Activated CD4-positive, alpha-beta T cell treated with anti-CD3 and anti-CD28 coated beads, Interleukin-2, amount 10 ng/mL, durations not matched to agents 7 days and 5 days (primary cell): ENCODE results near the gene MAGEA9B. TPM values are rescaled to one million over a fixed set of nuclear protein-coding genes. Genes with fewer than 3 reads are reported as not detected.
"Not testable (repeated sequence)": the region's sequence is repeated elsewhere in the genome, so short reads cannot be mapped to it uniquely, and the experiment has no call there.

ENCODE experiments used
- CTCF ChIA-PET: fragments of 350-600 bp; sonication (Branson Sonifier 250); formaldehyde crosslinking; loops from one replicate; lab custom pipeline; 2021; ENCODE audit warnings: antibody characterized with exemption; lab: Charles Lee
- POLR2A ChIA-PET: fragments of 350-600 bp; sonication (Branson Sonifier 250); formaldehyde crosslinking; loops from one replicate; lab custom pipeline; 2021; ENCODE audit warnings: antibody characterized with exemption; lab: Charles Lee
- DNase-seq: peaks from one replicate; pipeline ENCODE4 v3.0.0-alpha.2; 2020
- H3K27ac Mint-ChIP-seq: one replicate; pipeline ENCODE4 v1.8.0; 2021; ENCODE audit warnings: mild to moderate bottlenecking, moderate library complexity, mixed read lengths
- H3K27me3 Mint-ChIP-seq: one replicate; pipeline ENCODE4 v1.8.0; 2021; ENCODE audit warnings: mixed read lengths
- H3K36me3 Mint-ChIP-seq: one replicate; pipeline ENCODE4 v1.8.0; 2021; ENCODE audit warnings: low read depth, mixed read lengths
- H3K4me1 Mint-ChIP-seq: one replicate; pipeline ENCODE4 v1.8.0; 2021; ENCODE audit warnings: mixed read lengths
- H3K4me3 Mint-ChIP-seq: one replicate; pipeline ENCODE4 v1.8.0; 2021; ENCODE audit warnings: mild to moderate bottlenecking, moderate library complexity, mixed read lengths
- H3K9me3 Mint-ChIP-seq: one replicate; pipeline ENCODE4 v1.8.0; 2021; ENCODE audit warnings: mixed read lengths
- total RNA-seq, 2 experiments: library from RNA; stranded (reverse); gene quantifications; one replicate each; pipeline ENCODE4 v1.2.3, GENCODE V29; 2021

MAGEA9B gene
- total RNA-seq, 2 experiments from 2014 or later: not detected

DNA sequence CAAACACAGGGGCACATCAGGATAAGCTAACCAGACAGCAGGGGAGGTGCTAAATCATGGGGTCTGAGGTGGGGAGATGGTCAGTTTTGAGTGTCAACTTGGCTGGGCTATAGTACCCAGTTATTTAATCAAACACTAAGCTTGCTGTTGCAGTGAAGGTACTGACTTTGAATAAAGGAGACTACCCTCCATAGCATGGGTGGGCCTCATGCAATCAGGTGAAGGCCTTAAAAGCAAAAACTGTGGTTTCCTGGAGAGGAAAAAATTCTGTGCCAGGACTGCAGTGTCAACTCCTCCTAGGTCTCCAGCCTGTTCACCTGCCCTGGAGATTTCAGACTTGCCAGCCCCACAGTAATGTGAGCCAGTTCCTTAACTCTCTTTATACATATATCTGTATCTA is 20.4 kb upstream of the MAGEA9B start:
- CTCF ChIA-PET: interaction anchor here (0.6 to 0.7 kb wide), 2 partner anchors 398 to 1068 kb away, joined by 3 read pairs; no protein-coding TSS in a partner anchor
- peaks cover 16% of the 10 kb centered on the region for H3K36me3 Mint-ChIP-seq

DNA sequence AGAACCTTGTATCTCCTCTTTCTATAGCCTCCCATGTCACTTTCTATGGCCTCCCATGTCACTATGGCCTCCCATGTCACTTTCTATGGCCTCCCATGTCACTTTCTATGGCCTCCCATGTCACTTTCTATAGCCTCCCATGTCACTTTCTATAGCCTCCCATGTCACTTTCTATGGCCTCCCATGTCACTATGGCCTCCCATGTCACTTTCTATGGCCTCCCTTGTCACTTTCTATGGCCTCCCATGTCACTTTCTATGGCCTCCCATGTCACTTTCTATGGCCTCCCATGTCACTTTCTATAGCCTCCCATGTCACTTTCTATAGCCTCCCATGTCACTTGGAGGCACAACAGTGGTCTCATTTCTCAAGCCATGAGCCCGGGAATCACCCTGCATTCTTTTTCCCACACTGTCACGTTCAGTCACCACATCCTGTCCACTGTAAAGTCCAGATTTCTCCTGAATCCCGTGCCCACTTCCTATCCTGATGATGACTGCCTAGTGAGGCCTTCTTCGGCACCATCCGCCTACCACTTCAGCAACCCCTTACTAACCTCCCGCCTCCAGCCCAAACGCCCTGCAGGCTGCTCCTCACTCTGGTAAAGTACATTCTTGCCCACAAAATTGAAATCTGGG is 18.1 kb upstream of the MAGEA9B start:
- H3K36me3 Mint-ChIP-seq: peaks cover 16% of the 10 kb centered on the region
- H3K27ac Mint-ChIP-seq, H3K4me1 Mint-ChIP-seq, H3K9me3 Mint-ChIP-seq, CTCF ChIA-PET, H3K27me3 Mint-ChIP-seq, H3K4me3 Mint-ChIP-seq, DNase-seq, POLR2A ChIA-PET: not testable (repeated sequence)

More for the DNA sequence above, 20.4 kb upstream of the MAGEA9B start:
- no peaks in the 10 kb centered on the region for H3K9me3 Mint-ChIP-seq
- no peaks in the 10 kb centered on the region for H3K27me3 Mint-ChIP-seq
- DNase-seq: no peak
- no peaks in the 10 kb centered on the region for H3K4me1 Mint-ChIP-seq
- H3K27ac Mint-ChIP-seq: no peak overlapping the region
- H3K4me3 Mint-ChIP-seq: no peak overlapping the region
- POLR2A ChIA-PET: no interaction called here

DNA sequence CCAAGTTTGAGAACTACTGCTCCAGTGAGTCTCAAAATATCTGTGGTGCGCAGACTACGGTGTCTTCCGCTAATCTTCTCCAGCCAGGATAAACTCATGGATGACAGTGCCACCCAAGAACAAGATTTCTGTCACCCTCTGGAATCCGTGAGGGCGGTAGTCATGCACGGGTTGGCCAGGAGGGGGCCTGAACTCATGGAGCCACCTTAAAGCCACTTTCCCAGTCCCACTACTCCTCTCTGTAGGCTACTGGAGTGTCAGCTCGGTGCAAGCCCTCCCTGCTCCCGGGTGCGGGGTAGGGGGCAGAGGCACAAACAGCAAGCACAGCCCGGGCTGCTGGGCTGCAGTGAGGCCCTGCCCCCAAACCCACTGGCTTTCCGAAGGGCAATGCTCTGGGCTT is 11.3 kb upstream of the MAGEA9B start:
- DNase-seq, H3K27me3 Mint-ChIP-seq, POLR2A ChIA-PET, H3K9me3 Mint-ChIP-seq, CTCF ChIA-PET, H3K27ac Mint-ChIP-seq, H3K36me3 Mint-ChIP-seq, H3K4me1 Mint-ChIP-seq, H3K4me3 Mint-ChIP-seq: not testable (repeated sequence)

DNA sequence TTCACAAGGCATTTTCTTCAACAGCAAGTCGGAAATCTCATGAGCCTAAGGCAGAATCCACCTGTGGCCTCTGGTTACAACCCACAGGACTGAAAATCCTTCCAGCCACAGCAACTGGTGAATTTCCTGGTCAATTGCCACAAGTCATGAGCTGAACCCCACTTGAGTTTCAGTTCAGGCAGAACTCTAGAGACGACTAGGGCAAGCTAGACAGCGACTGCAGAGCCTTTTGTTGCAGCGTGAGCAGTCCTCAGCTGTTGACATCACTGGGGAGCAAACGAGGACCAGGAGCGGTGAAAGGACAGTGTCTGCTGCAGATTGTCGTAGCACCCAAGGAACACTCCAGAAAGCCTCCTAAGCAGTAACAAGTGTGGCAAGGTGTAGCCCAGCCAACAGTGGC is 8.7 kb upstream of the MAGEA9B start:
- not testable (repeated sequence) for DNase-seq

DNA sequence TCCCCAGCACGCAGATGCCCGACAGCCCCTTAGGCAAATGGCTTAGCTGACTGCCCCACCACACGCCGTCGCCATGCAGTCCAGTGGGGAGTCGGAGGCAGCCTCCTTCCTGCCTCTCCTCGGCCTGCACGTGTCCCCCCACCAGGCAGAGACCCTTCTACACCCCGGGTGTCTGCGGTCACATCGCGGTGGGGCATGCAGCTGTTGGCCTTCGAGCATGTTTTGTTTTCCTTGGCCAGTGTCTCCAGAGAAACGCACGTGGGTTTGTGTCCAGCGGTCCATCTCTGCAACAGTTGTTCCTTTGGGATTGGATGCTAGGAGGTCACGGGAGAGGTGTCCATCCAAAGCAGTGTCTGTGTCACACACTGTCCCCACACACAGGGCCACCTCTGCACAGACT is 8.0 kb upstream of the MAGEA9B start, which contains the start of gene HSFX2:
TSS of gene HSFX2 (minus strand) at position 101 of the 400 bp plus-strand sequence. CDS start 614 bp downstream, outside the sequence.
- H3K36me3 Mint-ChIP-seq, H3K27ac Mint-ChIP-seq, POLR2A ChIA-PET, H3K4me1 Mint-ChIP-seq, H3K4me3 Mint-ChIP-seq, DNase-seq, H3K27me3 Mint-ChIP-seq, CTCF ChIA-PET, H3K9me3 Mint-ChIP-seq: not testable (repeated sequence)

More for the DNA sequence above, 8.7 kb upstream of the MAGEA9B start:
- H3K36me3 Mint-ChIP-seq, H3K27ac Mint-ChIP-seq, POLR2A ChIA-PET, H3K9me3 Mint-ChIP-seq, H3K4me1 Mint-ChIP-seq, H3K4me3 Mint-ChIP-seq, H3K27me3 Mint-ChIP-seq, CTCF ChIA-PET: not testable (repeated sequence)

DNA sequence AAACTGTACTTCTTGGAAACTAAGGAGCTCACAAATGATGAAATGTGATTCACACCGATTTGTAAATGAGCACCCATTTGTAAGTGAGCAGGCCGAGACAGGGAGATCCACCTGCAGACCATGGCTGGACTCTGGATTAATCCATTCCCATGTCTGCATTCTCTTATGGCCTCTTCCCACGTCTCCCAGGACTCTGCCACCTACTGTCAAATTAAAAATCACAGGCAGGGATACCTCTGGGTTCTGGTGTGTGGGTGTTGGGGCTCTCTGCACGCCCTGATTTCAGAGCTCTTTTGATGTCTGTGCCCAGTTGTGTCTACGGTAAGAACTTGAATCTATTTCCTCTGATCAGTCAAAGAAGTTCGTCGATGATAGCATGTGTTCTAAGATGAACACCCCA is 3.7 kb upstream of the MAGEA9B start:
- H3K4me1 Mint-ChIP-seq, DNase-seq, CTCF ChIA-PET, H3K27me3 Mint-ChIP-seq, H3K9me3 Mint-ChIP-seq, POLR2A ChIA-PET, H3K27ac Mint-ChIP-seq, H3K4me3 Mint-ChIP-seq, H3K36me3 Mint-ChIP-seq: not testable (repeated sequence)

DNA sequence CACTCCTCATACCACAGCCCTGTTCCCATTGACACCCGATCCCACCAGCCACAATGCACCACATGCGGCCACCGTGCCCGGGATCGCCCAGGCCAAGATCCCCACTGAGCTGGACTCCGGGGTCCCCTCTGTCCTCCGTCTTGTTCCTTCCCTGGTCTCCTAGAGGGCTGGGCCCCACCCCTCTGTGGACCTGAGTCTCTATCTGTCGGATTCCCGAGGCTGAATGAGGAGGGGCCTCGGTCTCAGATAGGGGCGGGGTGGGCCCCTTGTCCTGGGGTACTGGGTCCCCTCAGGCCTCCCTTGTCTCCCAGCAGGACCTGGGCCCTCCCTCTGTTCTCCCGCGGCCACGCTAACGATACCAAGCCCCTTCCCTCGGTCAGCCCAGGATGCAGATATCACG is 1.6 kb downstream of the MAGEA9B start:
- H3K27ac Mint-ChIP-seq, DNase-seq, H3K4me3 Mint-ChIP-seq, H3K4me1 Mint-ChIP-seq, H3K9me3 Mint-ChIP-seq, H3K27me3 Mint-ChIP-seq, CTCF ChIA-PET, POLR2A ChIA-PET, H3K36me3 Mint-ChIP-seq: not testable (repeated sequence)

DNA sequence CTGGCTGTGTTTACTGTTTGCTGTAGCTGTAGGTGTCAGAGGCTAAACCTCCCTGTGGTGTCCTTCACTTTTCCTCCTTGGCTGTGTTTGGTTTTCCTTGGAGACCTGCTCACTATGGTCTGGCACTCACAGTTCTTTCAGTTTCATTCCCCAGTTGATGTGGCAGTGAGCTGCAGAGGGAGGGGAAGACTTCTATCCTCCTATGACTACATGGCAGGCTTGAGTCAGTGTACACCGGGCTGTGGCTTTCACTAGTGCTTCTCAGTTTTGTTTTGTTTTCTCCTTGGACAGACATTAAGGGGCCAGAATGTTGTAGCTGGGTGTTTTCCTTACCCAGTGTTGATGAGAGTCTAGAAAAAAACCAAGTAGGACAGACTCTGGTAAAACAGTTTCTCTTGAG is 13.8 kb downstream of the MAGEA9B start:
- CTCF ChIA-PET, DNase-seq, H3K27ac Mint-ChIP-seq, H3K4me3 Mint-ChIP-seq, H3K9me3 Mint-ChIP-seq, H3K36me3 Mint-ChIP-seq, H3K27me3 Mint-ChIP-seq, POLR2A ChIA-PET: not testable (repeated sequence)
- peaks cover 16% of the 10 kb centered on the region for H3K4me1 Mint-ChIP-seq

DNA sequence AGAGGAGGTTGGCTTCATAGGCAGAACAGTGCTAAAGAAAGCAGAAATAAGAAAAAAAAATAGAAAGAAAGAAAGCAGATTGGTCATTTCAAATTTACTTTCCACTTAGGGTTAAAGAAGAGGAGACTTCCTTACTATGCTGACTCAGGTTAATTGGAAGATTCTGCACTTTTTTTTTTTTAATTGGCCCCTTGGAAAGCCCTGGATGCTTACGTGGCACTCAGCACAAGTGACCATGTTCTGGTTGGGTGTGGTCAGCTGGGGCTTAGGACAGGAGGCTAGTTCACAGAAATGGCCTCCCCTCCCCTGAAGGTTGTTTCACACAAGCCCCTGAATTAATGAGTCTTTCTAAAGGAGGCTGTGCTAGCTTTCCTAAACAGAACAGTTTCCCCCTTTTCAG is 14.5 kb downstream of the MAGEA9B start:
- peaks cover 16% of the 10 kb centered on the region for H3K4me1 Mint-ChIP-seq
- CTCF ChIA-PET: interaction anchor here (0.6 kb wide), 1 partner anchor 68 kb away, joined by 3 read pairs; no protein-coding TSS in a partner anchor
- H3K9me3 Mint-ChIP-seq: no peaks in the 10 kb centered on the region
- DNase-seq: no peak
- no peak overlapping the region for H3K4me3 Mint-ChIP-seq
- peak overlapping the region; percentile 81 for H3K27ac Mint-ChIP-seq
- H3K27me3 Mint-ChIP-seq: no peaks in the 10 kb centered on the region
- POLR2A ChIA-PET: no interaction called here
- H3K36me3 Mint-ChIP-seq: no peaks in the 10 kb centered on the region

DNA sequence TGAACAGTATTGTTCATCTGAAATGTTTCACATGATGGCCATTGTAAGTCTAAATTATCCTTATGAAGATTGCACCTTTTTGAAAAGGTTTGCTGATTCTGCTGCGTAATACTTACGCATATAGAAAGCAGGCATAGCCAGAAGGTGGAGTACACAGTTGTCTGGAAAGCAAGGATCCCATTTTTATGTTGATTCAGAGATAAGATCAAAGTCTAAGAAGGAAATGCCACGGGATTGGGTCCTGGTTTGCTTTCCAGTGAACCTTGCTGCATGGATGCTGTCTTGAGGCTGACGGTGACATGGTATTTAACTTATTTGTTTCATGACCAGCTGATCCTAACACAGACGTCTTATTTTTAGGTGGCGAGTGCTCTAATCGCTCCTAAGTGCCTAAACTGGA is 15.5 kb downstream of the MAGEA9B start:
- Mint-ChIP-seq H3K9me3 (no peaks in the 10 kb centered on the region), H3K27ac (no peak overlapping the region), H3K4me1 (peaks cover 16% of the 10 kb centered on the region), H3K27me3 (no peaks in the 10 kb centered on the region), H3K36me3 (no peaks in the 10 kb centered on the region), H3K4me3 (no peak overlapping the region)
- POLR2A ChIA-PET: no interaction called here
- CTCF ChIA-PET: no interaction called here
- no peak for DNase-seq

DNA sequence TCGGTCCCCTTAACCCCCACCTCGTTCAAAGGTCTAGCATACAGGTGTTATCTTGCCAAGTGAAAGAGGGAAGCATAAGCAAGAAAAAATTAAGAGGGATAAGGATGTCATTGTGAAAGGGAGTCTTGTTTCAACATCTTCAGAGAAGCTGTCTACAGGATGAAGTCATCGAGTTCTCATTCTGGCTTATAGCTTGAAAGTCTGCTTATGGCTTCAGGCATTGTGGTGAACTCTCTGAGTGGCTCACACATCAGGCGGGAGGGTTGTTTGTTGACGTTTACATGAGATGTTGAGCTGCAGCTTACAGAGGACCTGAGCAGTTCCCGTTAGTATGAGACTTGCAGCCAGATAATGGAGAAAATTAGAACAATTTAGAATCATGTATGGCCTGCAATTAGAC is 16.6 kb downstream of the MAGEA9B start:
- DNase-seq: no peak
- H3K9me3 Mint-ChIP-seq: no peaks in the 10 kb centered on the region

DNA sequence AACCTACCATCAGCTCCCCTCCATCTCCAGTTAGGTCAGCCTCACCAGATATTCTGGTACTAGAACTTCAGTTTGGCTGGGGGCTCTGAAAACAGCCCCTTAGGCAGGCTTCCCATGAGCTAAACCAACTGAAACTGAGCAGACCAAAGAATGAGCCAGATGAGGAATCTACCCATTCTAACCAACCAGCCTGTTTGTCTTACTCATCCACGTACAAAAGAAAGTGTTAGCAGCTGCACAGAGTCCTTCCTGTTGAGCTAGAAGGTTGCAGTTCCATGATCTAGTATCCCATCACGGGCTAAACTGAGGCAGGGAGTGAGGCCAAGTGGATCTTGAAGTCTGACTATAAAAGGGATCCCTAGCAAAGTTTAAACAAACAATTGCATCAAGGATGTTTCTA is 17.5 kb downstream of the MAGEA9B start:
- ChIA-PET CTCF (no interaction called here), POLR2A (no interaction called here)
- Mint-ChIP-seq H3K9me3 (no peaks in the 10 kb centered on the region), H3K4me3 (no peak overlapping the region), H3K27ac (no peak overlapping the region), H3K36me3 (no peaks in the 10 kb centered on the region), H3K4me1 (peaks cover 16% of the 10 kb centered on the region), H3K27me3 (no peaks in the 10 kb centered on the region)
- DNase-seq: no peak

More for the DNA sequence above, 16.6 kb downstream of the MAGEA9B start:
- ChIA-PET POLR2A (no interaction called here), CTCF (no interaction called here)
- Mint-ChIP-seq H3K4me1 (peaks cover 16% of the 10 kb centered on the region), H3K27me3 (no peaks in the 10 kb centered on the region), H3K27ac (no peak overlapping the region), H3K36me3 (no peaks in the 10 kb centered on the region), H3K4me3 (no peak overlapping the region)

DNA sequence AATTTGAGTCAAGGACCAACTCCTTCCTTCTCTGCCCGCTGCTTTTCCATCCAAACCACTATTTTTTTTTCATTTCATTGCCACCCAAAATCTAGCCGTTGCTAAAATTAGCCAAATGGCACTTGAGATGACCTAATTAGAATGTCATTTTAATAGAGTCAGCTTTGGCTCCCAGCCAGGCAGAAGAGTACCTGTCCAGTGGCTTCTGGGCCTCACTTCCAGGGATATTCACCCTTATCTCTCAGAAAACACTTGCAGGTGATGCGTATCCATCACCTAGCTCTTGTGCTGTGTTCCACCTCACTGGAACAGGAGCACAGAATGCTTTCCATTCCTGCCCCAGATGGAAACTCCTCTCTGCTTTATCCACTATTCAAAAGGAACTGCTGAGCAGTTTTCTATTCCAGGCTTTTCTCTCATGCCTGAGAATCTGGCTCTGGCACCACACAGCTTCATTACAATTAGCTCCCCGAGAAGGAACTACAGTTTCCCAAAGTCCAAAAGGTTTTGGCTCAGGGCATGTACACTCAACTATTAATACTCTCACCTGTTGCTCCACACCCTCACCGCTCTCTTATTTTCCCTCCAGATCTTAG is 18.5 kb downstream of the MAGEA9B start:
- Mint-ChIP-seq H3K36me3 (no peaks in the 10 kb centered on the region), H3K27ac (no peak overlapping the region), H3K27me3 (no peaks in the 10 kb centered on the region), H3K4me3 (no peak overlapping the region), H3K9me3 (no peaks in the 10 kb centered on the region), H3K4me1 (peaks cover 16% of the 10 kb centered on the region)
- ChIA-PET CTCF (no interaction called here), POLR2A (no interaction called here)
- no peak for DNase-seq
